ENCODE data around the gene CNOT9. TPM values are rescaled to one million over a fixed set of nuclear protein-coding genes. Genes with fewer than 3 reads are reported as not detected.
A peak's percentile ranks its signal among the peaks of the same experiment; 100 is the strongest.

CNOT9 gene
- total and polyA plus RNA-seq, 2 of the 13 experiments (the other 11 are each of a cell fraction or from before 2014, with no cell fraction given): 82.6 to 92.4 TPM

DNA sequence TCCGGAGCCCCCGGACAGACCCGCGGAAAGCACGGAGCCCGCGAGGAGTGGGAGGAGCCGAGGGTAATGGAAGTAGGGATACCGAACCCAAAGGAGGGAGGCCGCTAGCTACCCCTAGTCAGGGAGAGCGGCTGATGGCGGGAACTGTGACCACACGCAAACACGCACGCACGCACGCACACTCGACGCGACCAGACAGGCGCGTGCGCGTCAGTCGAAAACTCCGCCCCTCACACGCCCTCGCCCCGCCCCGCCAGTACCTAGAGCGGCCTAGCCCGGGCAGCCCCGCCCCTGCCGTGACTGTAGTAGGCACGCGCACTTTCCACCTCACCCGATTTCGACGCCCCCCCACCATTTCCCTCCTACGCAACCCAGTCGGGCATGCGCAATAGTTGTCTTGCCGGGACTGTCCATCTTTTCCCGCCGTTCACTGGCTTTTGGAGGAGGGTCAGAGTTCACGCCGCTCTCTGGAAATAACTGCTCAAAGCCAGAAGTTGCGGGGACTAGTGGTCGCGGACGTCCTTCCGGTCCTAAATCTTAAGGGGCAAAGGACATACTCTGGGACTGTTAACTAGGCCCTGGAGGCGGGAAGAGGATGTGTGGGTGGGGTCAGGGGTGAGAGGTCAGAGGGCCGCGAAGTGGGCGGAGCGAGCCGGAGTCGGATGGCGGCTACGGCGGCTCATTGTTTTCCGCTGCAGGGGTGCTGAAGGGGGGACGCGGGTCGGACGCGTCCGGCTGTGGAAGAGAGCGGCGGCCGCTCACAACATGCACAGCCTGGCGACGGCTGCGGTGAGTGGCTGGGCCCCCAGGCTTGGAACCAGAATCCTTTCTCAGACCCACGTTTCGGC is at the start of gene CNOT9, which contains the start of gene USP37 (continued):
- TF ChIP-seq, protein P1, sequence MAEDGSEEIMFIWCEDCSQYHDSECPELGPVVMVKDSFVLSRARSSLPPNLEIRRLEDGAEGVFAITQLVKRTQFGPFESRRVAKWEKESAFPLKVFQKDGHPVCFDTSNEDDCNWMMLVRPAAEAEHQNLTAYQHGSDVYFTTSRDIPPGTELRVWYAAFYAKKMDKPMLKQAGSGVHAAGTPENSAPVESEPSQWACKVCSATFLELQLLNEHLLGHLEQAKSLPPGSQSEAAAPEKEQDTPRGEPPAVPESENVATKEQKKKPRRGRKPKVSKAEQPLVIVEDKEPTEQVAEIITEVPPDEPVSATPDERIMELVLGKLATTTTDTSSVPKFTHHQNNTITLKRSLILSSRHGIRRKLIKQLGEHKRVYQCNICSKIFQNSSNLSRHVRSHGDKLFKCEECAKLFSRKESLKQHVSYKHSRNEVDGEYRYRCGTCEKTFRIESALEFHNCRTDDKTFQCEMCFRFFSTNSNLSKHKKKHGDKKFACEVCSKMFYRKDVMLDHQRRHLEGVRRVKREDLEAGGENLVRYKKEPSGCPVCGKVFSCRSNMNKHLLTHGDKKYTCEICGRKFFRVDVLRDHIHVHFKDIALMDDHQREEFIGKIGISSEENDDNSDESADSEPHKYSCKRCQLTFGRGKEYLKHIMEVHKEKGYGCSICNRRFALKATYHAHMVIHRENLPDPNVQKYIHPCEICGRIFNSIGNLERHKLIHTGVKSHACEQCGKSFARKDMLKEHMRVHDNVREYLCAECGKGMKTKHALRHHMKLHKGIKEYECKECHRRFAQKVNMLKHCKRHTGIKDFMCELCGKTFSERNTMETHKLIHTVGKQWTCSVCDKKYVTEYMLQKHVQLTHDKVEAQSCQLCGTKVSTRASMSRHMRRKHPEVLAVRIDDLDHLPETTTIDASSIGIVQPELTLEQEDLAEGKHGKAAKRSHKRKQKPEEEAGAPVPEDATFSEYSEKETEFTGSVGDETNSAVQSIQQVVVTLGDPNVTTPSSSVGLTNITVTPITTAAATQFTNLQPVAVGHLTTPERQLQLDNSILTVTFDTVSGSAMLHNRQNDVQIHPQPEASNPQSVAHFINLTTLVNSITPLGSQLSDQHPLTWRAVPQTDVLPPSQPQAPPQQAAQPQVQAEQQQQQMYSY (CRISPR knock-in tag; IDR thresholded peaks at IDR 0.05): peak; percentile 65
- TF ChIP-seq ZNF709 (CRISPR knock-in tag; IDR thresholded peaks at IDR 0.05): peak; percentile 96; the same call in 1 of the 2 replicates
- TF ChIP-seq ZNF329 (CRISPR knock-in tag; IDR thresholded peaks at IDR 0.05; ENCODE audit: low read depth): peak; percentile 91; the same call in 1 of the 2 replicates
- peak; percentile 70; the same call in 1 of the 2 replicates for TF ChIP-seq ZNF331 (CRISPR knock-in tag; IDR thresholded peaks at IDR 0.05)
- TF ChIP-seq SIN3A (IDR thresholded peaks at IDR 0.05; ENCODE audit: borderline replicate concordance, low read depth, low read length): peak; percentile 92
- TF ChIP-seq MED8 (CRISPR knock-in tag; IDR thresholded peaks at IDR 0.05; ENCODE audit: insufficient replicate concordance): peak; percentile 97
- TF ChIP-seq LCORL (IDR thresholded peaks at IDR 0.05): peak; percentile 38; the same call in 1 of the 2 replicates
- TF ChIP-seq LCORL (CRISPR knock-in tag; IDR thresholded peaks at IDR 0.05): peak; percentile 88
- TF ChIP-seq ZNF224 (CRISPR knock-in tag; IDR thresholded peaks at IDR 0.05): peak; percentile 97
- no peak; the same call in 1 of the 2 replicates for TF ChIP-seq ZFP36L2 (CRISPR knock-in tag; IDR thresholded peaks at IDR 0.05)
- TF ChIP-seq NFYB (CRISPR knock-in tag; IDR thresholded peaks at IDR 0.05): peak; percentile 49
- TF ChIP-seq MEF2D (CRISPR knock-in tag; IDR thresholded peaks at IDR 0.05): peak; percentile 90
- TF ChIP-seq KLF13 (CRISPR knock-in tag; IDR thresholded peaks at IDR 0.05): 0 out of 2 replicates have a peak, but pooled peaks have one; percentile 41
- peak; percentile 89 for TF ChIP-seq ZNF703 (CRISPR knock-in tag; IDR thresholded peaks at IDR 0.05; ENCODE audit: borderline replicate concordance)
- TF ChIP-seq ZFX (CRISPR knock-in tag; IDR thresholded peaks at IDR 0.05; ENCODE audit: low read depth): peak; percentile 98
- peak; percentile 98 for TF ChIP-seq NR2F6 (IDR thresholded peaks at IDR 0.05)
- peak; percentile 96 for TF ChIP-seq NR2F6 (CRISPR knock-in tag; IDR thresholded peaks at IDR 0.05)
- TF ChIP-seq, protein P2, sequence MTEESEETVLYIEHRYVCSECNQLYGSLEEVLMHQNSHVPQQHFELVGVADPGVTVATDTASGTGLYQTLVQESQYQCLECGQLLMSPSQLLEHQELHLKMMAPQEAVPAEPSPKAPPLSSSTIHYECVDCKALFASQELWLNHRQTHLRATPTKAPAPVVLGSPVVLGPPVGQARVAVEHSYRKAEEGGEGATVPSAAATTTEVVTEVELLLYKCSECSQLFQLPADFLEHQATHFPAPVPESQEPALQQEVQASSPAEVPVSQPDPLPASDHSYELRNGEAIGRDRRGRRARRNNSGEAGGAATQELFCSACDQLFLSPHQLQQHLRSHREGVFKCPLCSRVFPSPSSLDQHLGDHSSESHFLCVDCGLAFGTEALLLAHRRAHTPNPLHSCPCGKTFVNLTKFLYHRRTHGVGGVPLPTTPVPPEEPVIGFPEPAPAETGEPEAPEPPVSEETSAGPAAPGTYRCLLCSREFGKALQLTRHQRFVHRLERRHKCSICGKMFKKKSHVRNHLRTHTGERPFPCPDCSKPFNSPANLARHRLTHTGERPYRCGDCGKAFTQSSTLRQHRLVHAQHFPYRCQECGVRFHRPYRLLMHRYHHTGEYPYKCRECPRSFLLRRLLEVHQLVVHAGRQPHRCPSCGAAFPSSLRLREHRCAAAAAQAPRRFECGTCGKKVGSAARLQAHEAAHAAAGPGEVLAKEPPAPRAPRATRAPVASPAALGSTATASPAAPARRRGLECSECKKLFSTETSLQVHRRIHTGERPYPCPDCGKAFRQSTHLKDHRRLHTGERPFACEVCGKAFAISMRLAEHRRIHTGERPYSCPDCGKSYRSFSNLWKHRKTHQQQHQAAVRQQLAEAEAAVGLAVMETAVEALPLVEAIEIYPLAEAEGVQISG (CRISPR knock-in tag; IDR thresholded peaks at IDR 0.05): peak; percentile 87
- peak; percentile 42; the same call in 1 of the 2 replicates for TF ChIP-seq RARA (CRISPR knock-in tag; IDR thresholded peaks at IDR 0.05)
- TF ChIP-seq, protein P3, sequence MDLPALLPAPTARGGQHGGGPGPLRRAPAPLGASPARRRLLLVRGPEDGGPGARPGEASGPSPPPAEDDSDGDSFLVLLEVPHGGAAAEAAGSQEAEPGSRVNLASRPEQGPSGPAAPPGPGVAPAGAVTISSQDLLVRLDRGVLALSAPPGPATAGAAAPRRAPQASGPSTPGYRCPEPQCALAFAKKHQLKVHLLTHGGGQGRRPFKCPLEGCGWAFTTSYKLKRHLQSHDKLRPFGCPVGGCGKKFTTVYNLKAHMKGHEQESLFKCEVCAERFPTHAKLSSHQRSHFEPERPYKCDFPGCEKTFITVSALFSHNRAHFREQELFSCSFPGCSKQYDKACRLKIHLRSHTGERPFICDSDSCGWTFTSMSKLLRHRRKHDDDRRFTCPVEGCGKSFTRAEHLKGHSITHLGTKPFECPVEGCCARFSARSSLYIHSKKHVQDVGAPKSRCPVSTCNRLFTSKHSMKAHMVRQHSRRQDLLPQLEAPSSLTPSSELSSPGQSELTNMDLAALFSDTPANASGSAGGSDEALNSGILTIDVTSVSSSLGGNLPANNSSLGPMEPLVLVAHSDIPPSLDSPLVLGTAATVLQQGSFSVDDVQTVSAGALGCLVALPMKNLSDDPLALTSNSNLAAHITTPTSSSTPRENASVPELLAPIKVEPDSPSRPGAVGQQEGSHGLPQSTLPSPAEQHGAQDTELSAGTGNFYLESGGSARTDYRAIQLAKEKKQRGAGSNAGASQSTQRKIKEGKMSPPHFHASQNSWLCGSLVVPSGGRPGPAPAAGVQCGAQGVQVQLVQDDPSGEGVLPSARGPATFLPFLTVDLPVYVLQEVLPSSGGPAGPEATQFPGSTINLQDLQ (CRISPR knock-in tag; IDR thresholded peaks at IDR 0.05): peak; percentile 97; the same call in 1 of the 2 replicates
- peak; percentile 79; the same call in 1 of the 2 replicates for TF ChIP-seq HNRNPL (IDR thresholded peaks at IDR 0.05; ENCODE audit: low read depth, low read length)

All from HepG2 (cell line).